ENCODE data around the gene ZNF512.

- TF ChIP-seq CTCF (conservative IDR thresholded peaks at IDR 0.05; ENCODE audit: low read depth, low read length) (no peak), EZH2 (IDR thresholded peaks at IDR 0.05; ENCODE audit: borderline replicate concordance, low read depth, low read length, poor library complexity, severe bottlenecking) (no peak)
Measured at GRCh38 chr2:27571681-27572080, 11.2 kb upstream of the ZNF512 start.

Data from A673 (cell line).